Common myeloid progenitor, CD34-positive (primary cell): ENCODE results near the gene APPL2.

Source experiments
- CTCF ChIA-PET: fragments of 350-600 bp; sonication (Branson Sonifier 250); formaldehyde crosslinking; loops from one replicate; lab custom pipeline; 2021; ENCODE audit warnings: antibody characterized with exemption; lab: Charles Lee
- POLR2A ChIA-PET: fragments of 350-600 bp; sonication (Branson Sonifier 250); formaldehyde crosslinking; loops from one replicate; lab custom pipeline; 2021; ENCODE audit warnings: antibody characterized with exemption; lab: Charles Lee
- DNase-seq, 3 donors: peaks; one replicate each; pipeline versions ENCODE4 v3.0.0 to v3.0.0-alpha.2; 2013
- H3K27ac ChIP-seq, 2 experiments: 1 replicate in 1 of 2; 2 replicates in 1 of 2; pipeline ENCODE4 v1.7.0; 2013; ENCODE audit warnings: inconsistent platforms in 2 of 2, low read length in 2 of 2, mild to moderate bottlenecking in 2 of 2, low read depth in 1 of 2, moderate library complexity in 1 of 2; ENCODE audit not compliant: severe bottlenecking in 2 of 2, insufficient read depth in 1 of 2, poor library complexity in 1 of 2
- H3K27me3 ChIP-seq, 5 experiments: replicated peaks in 2 of 5; 1 replicate in 3 of 5; 2 replicates in 2 of 5; pipeline versions ENCODE4 v1.6.1 to v1.7.0; 2013; ENCODE audit warnings: low read length in 4 of 5, mild to moderate bottlenecking in 2 of 5, moderate library complexity in 2 of 5, inconsistent platforms in 1 of 5; ENCODE audit not compliant: insufficient read depth in 5 of 5, control insufficient read depth in 4 of 5
- H3K36me3 ChIP-seq, 4 experiments: 1 replicate in 2 of 4; 2 replicates in 2 of 4; pipeline versions ENCODE4 v1.6.1 to v1.7.0; 2013; ENCODE audit warnings: low read length in 3 of 4, control low read depth in 1 of 4, mild to moderate bottlenecking in 1 of 4; ENCODE audit not compliant: control insufficient read depth in 4 of 4, insufficient read depth in 4 of 4
- H3K4me1 ChIP-seq, 4 experiments: 1 replicate in 3 of 4; 2 replicates in 1 of 4; pipeline versions ENCODE4 v1.6.1 to v1.7.1; 2013; ENCODE audit warnings: low read length in 3 of 4, mild to moderate bottlenecking in 3 of 4, control low read depth in 1 of 4, inconsistent platforms in 1 of 4, moderate library complexity in 1 of 4; ENCODE audit not compliant: control insufficient read depth in 4 of 4, insufficient read depth in 4 of 4; ENCODE audit errors: control extremely low read depth in 1 of 4
- H3K4me3 ChIP-seq, 7 experiments: 1 replicate in 4 of 7; 2 replicates in 3 of 7; pipeline versions ENCODE4 v1.5.1 to v1.7.0; 2013; ENCODE audit warnings: mild to moderate bottlenecking in 7 of 7, low read length in 6 of 7, moderate library complexity in 6 of 7, inconsistent platforms in 2 of 7, low read depth in 2 of 7, control low read depth in 1 of 7; ENCODE audit not compliant: insufficient read depth in 4 of 7, control insufficient read depth in 1 of 7; ENCODE audit errors: extremely low read depth in 1 of 7
- H3K9me3 ChIP-seq, 5 experiments: 1 replicate in 4 of 5; 2 replicates in 1 of 5; pipeline versions ENCODE4 v1.6.1 to v1.7.1; 2013; ENCODE audit warnings: low read length in 4 of 5, mild to moderate bottlenecking in 2 of 5, inconsistent platforms in 1 of 5, low read depth in 1 of 5, moderate library complexity in 1 of 5; ENCODE audit not compliant: control insufficient read depth in 4 of 5, insufficient read depth in 2 of 5; ENCODE audit errors: control extremely low read depth in 1 of 5
- WGBS: methylation state at CpG from one replicate; pipeline ENCODE4 v1.1.5; 2013; ENCODE audit not compliant: insufficient coverage; 5-methylcytosine and 5-hydroxymethylcytosine counted together

The APPL2 gene

GRCh38 chr12:105220150-105220928 is 15.6 kb downstream of the APPL2 start:
- Histone ChIP-seq H3K27ac (no peak overlapping the region), H3K4me3 (no peak overlapping the region), H3K27me3 (no peaks in the 10 kb centered on the region), H3K9me3 (no peaks in the 10 kb centered on the region), H3K4me1 (peaks cover 4 to 29% (median 24%) of the 10 kb centered on the region in 4 experiments), H3K36me3 (peaks cover 25 to 61% (median 33%) of the 10 kb centered on the region in 4 experiments)
- 100% methylated on average over 5 of the region's 6 CpGs for WGBS
- CTCF ChIA-PET, result interaction anchor here (0.7 to 1.7 kb wide), 3 partner anchors 14 to 163 kb away, joined by 3 to 5 read pairs (median 4); no protein-coding TSS in a partner anchor
- DNase-seq, result no peak
- POLR2A ChIA-PET, result interaction anchor here (0.8 kb wide), 1 partner anchor 15 kb away, joined by 3 read pairs; no protein-coding TSS in a partner anchor

DNA sequence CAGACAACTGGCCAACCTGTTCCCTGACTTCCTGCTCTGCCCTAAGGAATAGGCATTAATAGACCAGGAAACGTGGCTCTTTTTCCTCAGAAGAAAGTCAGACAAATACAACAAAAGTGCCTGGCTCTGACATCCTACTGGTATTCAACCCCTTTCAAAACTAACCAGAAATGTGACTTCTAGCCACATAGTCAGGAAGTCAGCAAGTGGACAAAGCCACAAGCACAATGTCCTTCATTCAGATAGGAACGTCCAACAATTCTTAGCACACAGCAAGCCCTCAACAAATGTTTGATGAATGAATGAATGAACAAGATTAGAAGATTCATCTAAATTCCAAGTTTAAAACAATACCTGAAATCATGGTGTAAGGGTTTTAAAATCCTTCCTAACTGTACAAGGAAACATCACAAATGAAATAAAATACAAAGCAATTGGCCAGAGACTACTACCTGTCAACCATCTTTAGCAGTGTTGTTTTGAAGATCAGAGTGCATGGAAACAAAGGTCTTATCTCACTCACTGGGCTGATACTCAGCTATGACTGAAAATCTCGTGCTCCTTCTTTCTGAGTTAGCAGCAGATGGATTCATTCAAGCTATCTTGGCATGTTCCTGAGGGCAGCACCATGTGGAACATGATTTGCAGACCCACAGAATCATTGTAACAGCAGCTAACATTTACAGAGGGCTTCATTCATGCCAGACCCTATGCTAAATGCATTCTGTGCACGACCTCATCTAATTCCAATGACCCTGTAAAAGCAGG is 16.5 kb downstream of the APPL2 start:
- H3K27me3 ChIP-seq, result no peaks in the 10 kb centered on the region
- ChIA-PET POLR2A (no interaction called here), CTCF (interaction anchor here (1.4 kb wide), 1 partner anchor 11 kb away, joined by 5 read pairs; no protein-coding TSS in a partner anchor)
- no peak overlapping the region for H3K4me3 ChIP-seq
- H3K36me3 ChIP-seq, result peaks cover 25 to 68% (median 37%) of the 10 kb centered on the region in 4 experiments
- DNase-seq, result no peak
- peaks cover 2 to 20% (median 18%) of the 10 kb centered on the region in 4 experiments for H3K4me1 ChIP-seq
- 88% methylated on average over 2 of the region's 4 CpGs for WGBS
- no peak overlapping the region for H3K27ac ChIP-seq
- no peaks in the 10 kb centered on the region for H3K9me3 ChIP-seq

- ChIA-PET POLR2A (interaction anchor here (0.6 to 1.2 kb wide), 2 partner anchors 17 to 64 kb away, joined by 4 read pairs; partner anchors contain the start of gene APPL2), CTCF (interaction anchor here (1.4 kb wide), 1 partner anchor 10 kb away, joined by 5 read pairs; no protein-coding TSS in a partner anchor)
- no peaks in the 10 kb centered on the region for H3K27me3 ChIP-seq
- H3K4me1 ChIP-seq, result peaks cover 2 to 11% (median 8%) of the 10 kb centered on the region in 4 experiments
- DNase-seq, result no peak
- H3K9me3 ChIP-seq, result no peaks in the 10 kb centered on the region
- peaks cover 26 to 59% (median 41%) of the 10 kb centered on the region in 4 experiments for H3K36me3 ChIP-seq
- H3K4me3 ChIP-seq, result no peak overlapping the region
- WGBS, result 84% methylated on average over 7 of the region's 7 CpGs
- H3K27ac ChIP-seq, result no peak overlapping the region
These were observed 17.5 kb downstream of the APPL2 start for GRCh38 chr12:105218434-105218833.

DNA sequence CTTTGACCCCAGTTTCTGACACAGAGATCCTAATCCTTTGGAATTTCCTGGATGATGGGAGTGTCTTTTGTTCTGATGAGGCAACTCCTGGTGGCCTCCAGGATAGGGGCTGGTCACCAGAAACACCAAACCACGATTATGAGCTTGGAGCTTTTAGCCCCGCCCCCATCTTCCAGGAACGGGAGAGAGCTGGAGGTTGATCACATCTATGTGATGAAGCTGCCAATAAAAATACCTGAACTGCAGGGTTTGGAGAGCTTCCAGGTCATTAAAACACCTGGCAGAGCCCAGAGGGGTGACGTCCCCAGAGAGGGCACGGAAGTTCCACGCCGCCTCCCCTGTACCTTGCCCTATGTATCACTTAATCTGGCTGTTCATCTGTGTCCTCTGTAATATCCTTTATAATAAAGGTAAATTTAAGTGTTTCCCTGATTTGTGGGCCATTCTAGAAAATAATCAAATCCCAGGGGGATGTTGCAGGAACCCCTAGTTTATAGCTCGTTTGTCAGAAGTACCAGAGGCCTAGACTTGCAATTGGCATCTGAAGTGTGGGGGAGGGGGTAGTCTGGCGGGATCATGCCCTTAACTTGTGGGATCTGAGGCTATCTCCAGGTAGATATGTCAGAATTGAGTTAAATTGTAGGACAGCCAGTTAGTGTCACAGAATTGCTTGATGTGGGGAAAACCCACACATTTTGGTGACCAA is 21.2 kb downstream of the APPL2 start:
- Histone ChIP-seq H3K9me3 (no peaks in the 10 kb centered on the region), H3K36me3 (peaks cover 32 to 60% (median 38%) of the 10 kb centered on the region in 4 experiments), H3K27me3 (no peaks in the 10 kb centered on the region), H3K4me3 (no peak overlapping the region), H3K27ac (no peak overlapping the region), H3K4me1 (no peaks in the 10 kb centered on the region)
- ChIA-PET CTCF (no interaction called here), POLR2A (no interaction called here)
- no peak for DNase-seq
- WGBS, result 100% methylated on average over 5 of the region's 9 CpGs

DNA sequence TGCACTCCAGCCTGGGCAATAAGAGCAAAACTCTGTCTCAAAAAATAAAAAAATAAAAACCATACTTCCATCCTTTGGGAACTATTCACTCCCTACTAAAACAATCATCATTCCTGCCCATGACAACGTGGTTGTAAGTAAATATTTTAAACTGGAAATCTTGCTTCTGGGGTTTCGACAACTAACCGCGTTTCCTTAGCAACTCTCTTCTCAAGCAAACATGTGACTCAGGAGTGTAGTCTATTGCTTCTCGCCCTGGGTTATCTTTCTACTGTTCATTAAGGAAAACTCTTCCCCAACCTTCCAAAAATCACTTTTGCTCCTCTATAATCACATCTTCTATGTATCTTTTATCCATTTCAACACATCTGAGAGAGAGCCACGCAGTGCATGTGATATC is 21.8 kb downstream of the APPL2 start:
- no peak for DNase-seq
- CTCF ChIA-PET, result no interaction called here
- H3K9me3 ChIP-seq, result no peaks in the 10 kb centered on the region
- H3K4me3 ChIP-seq, result no peak overlapping the region
- no peaks in the 10 kb centered on the region for H3K27me3 ChIP-seq
- no peaks in the 10 kb centered on the region for H3K4me1 ChIP-seq
- no peak overlapping the region for H3K27ac ChIP-seq
- H3K36me3 ChIP-seq, result peaks cover 28 to 65% (median 36%) of the 10 kb centered on the region in 4 experiments
- WGBS, result 86% methylated on average over 1 of the region's 6 CpGs
- POLR2A ChIA-PET, result no interaction called here

GRCh38 chr12:105212438-105212837 is 23.5 kb downstream of the APPL2 start:
- CTCF ChIA-PET, result interaction anchor here (0.6 to 1.5 kb wide), 2 partner anchors 14 to 222 kb away, joined by 3 read pairs; no protein-coding TSS in a partner anchor
- no peaks in the 10 kb centered on the region for H3K4me1 ChIP-seq

More at GRCh38 chr12:105212438-105212837, 23.5 kb downstream of the APPL2 start:
- Histone ChIP-seq H3K27me3 (no peaks in the 10 kb centered on the region), H3K9me3 (no peaks in the 10 kb centered on the region), H3K36me3 (peaks cover 25 to 66% (median 35%) of the 10 kb centered on the region in 4 experiments), H3K27ac (no peak overlapping the region), H3K4me3 (no peak overlapping the region)
- WGBS, result 96% methylated on average over 6 of the region's 6 CpGs
- DNase-seq, result no peak
- POLR2A ChIA-PET, result interaction anchor here (1.0 kb wide), 1 partner anchor 12 kb away, joined by 3 read pairs; no protein-coding TSS in a partner anchor
